HepG2 (cell line): Measurements from ENCODE around the gene NFE2. TPM values are rescaled to one million over a fixed set of nuclear protein-coding genes. Genes with fewer than 3 reads are reported as not detected.
A peak's percentile ranks its signal among the peaks of the same experiment; 100 is the strongest.

Experiments used
- ATAC-seq: fragments of 200-7000 bp; cut with Tn5 transposase; 3 replicates; pipeline ENCODE4 v1.9.1; 2020; ENCODE audit warnings: mild to moderate bottlenecking, moderate library complexity
- BruUV-seq: library from RNA; stranded (reverse); fragments of 400-500 nt; replicated peaks from 2 replicates; lab custom pipeline; 2021; lab: Mats Ljungman, UMichigan
- CTCF ChIA-PET: fragments of 300-600 bp; formaldehyde crosslinking; extraction: SDS; loops from one replicate; lab custom pipeline; 2021; ENCODE audit warnings: low total read pairs, inconsistent platforms, low intra/inter-chr PET ratio; lab: Yijun Ruan, JAX
- POLR2A ChIA-PET: fragments of 350-600 bp; sonication (Branson Sonifier 250); formaldehyde crosslinking; loops from one replicate; lab custom pipeline; 2020; ENCODE audit warnings: antibody characterized with exemption, inconsistent platforms; lab: Yijun Ruan, JAX
- DNase-seq: peaks from one replicate; pipeline ENCODE4 v3.0.0-alpha.2; 2015; ENCODE audit warnings: low spot score
- FAIRE-seq: peaks from 3 replicates; lab custom pipeline; 2011; peaks lifted over from hg19 to GRCh38; lab: Jason Lieb, UNC
- H2AFZ ChIP-seq: one replicate; pipeline ENCODE4 v1.6.1; 2011; ENCODE audit warnings: low read length, inconsistent platforms
- H3K27ac ChIP-seq: fragments of 300-600 bp; 3 replicates; pipeline ENCODE4 v1.8.0; 2011; ENCODE audit warnings: mixed run types, mild to moderate bottlenecking, mixed read lengths, low read length, inconsistent platforms; ENCODE audit not compliant: insufficient read depth; ENCODE audit errors: extremely low read length
- H3K27me3 ChIP-seq, 2 experiments: fragments of 200-600 bp in 1 of 2; 2 replicates in 1 of 2; 3 replicates in 1 of 2; pipeline versions ENCODE4 v1.6.0 to v1.8.0; 2011; ENCODE audit warnings: low read length in 2 of 2, mild to moderate bottlenecking in 2 of 2, moderate library complexity in 2 of 2, inconsistent platforms in 1 of 2; ENCODE audit not compliant: insufficient read depth in 2 of 2, control insufficient read depth in 1 of 2
- H3K36me3 ChIP-seq, 2 experiments: fragments of 200-600 bp in 1 of 2; replicated peaks in 1 of 2; 2 replicates in 1 of 2; 3 replicates in 1 of 2; pipeline versions ENCODE4 v1.5.1 to v1.8.0; 2011; ENCODE audit warnings: low read length in 2 of 2, inconsistent platforms in 1 of 2; ENCODE audit not compliant: insufficient read depth in 2 of 2, control insufficient read depth in 1 of 2
- H3K4me1 ChIP-seq: 2 replicates; pipeline ENCODE4 v1.5.1; 2012; ENCODE audit warnings: low read length, inconsistent platforms; ENCODE audit not compliant: insufficient read depth
- H3K4me2 ChIP-seq: 2 replicates; pipeline ENCODE4 v1.6.0; 2011; ENCODE audit warnings: low read depth, low read length, inconsistent platforms
- H3K4me3 ChIP-seq, 3 experiments: fragments of 200-600 bp in 1 of 3; sonication (generic), shearing (Covaris generic) in 1 of 3; replicated peaks in 1 of 3; 2 replicates each; pipeline ENCODE4 v1.5.1; 2011 to 2016; ENCODE audit warnings: low read length in 3 of 3, inconsistent platforms in 2 of 3, low read depth in 2 of 3, mild to moderate bottlenecking in 2 of 3, control low read depth in 1 of 3, mixed read lengths in 1 of 3; ENCODE audit not compliant: insufficient read depth in 1 of 3
- H3K79me2 ChIP-seq: one replicate; pipeline ENCODE4 v1.6.1; 2011; ENCODE audit warnings: low read length, inconsistent platforms; ENCODE audit not compliant: insufficient read depth
- H3K9ac ChIP-seq: 2 replicates; pipeline ENCODE4 v1.6.0; 2011; ENCODE audit warnings: mild to moderate bottlenecking, low read depth, low read length, inconsistent platforms; ENCODE audit not compliant: insufficient read depth
- H3K9me3 ChIP-seq: 2 replicates; pipeline ENCODE4 v1.5.1; 2012; ENCODE audit warnings: mild to moderate bottlenecking, low read length
- H4K20me1 ChIP-seq: 2 replicates; pipeline ENCODE4 v1.6.0; 2011; ENCODE audit warnings: inconsistent platforms, mild to moderate bottlenecking, low read length, moderate library complexity; ENCODE audit not compliant: insufficient read depth
- BHLHE40 ChIP-seq: IDR thresholded peaks from 2 replicates; pipeline ENCODE4 v1.6.1; 2011; ENCODE audit warnings: low read length, improper control_type of control experiment
- EP300 ChIP-seq, 3 experiments: sonication (generic) in 1 of 3; formaldehyde crosslinking in 1 of 3; IDR thresholded peaks; 2 replicates each; pipeline versions ENCODE4 v1.5.1 to v1.6.1; 2011 to 2020; ENCODE audit warnings: low read depth in 2 of 3, low read length in 2 of 3, borderline replicate concordance in 1 of 3, improper control_type of control experiment in 1 of 3, mild to moderate bottlenecking in 1 of 3, missing genetic modification reagents in 1 of 3, moderate library complexity in 1 of 3
- MED1 ChIP-seq: sonication (generic); formaldehyde crosslinking; IDR thresholded peaks from 2 replicates; pipeline ENCODE4 v1.4.0; 2020; ENCODE audit warnings: missing genetic modification reagents
- MYPOP ChIP-seq: sonication (generic); formaldehyde crosslinking; IDR thresholded peaks from 2 replicates; pipeline ENCODE4 v1.8.1; 2023; ENCODE audit warnings: mild to moderate bottlenecking, moderate library complexity, missing genetic modification reagents
- NFE2L1 ChIP-seq: sonication (generic); formaldehyde crosslinking; IDR thresholded peaks from 2 replicates; pipeline ENCODE4 v1.4.0; 2020; ENCODE audit warnings: missing genetic modification reagents, mild to moderate bottlenecking, borderline replicate concordance
- NFKBIZ ChIP-seq: IDR thresholded peaks from 2 replicates; pipeline ENCODE4 v1.6.1; 2018; ENCODE audit warnings: missing genetic modification reagents, missing compliant biosample characterization
- PHF20 ChIP-seq: sonication (generic); formaldehyde crosslinking; IDR thresholded peaks from 2 replicates; pipeline ENCODE4 v1.5.0; 2020; ENCODE audit warnings: mild to moderate bottlenecking, missing genetic modification reagents
- RBFOX2 ChIP-seq: fragments of 200-400 bp; formaldehyde crosslinking; IDR thresholded peaks from 2 replicates; pipeline ENCODE4 v1.6.1; 2017; ENCODE audit warnings: low read depth, mild to moderate bottlenecking, low read length
- RXRB ChIP-seq: IDR thresholded peaks from 2 replicates; pipeline ENCODE4 v1.6.1; 2016; ENCODE audit warnings: borderline replicate concordance, missing genetic modification reagents, missing compliant biosample characterization
- SALL1 ChIP-seq: sonication (generic); formaldehyde crosslinking; IDR thresholded peaks from 2 replicates; pipeline ENCODE4 v1.8.0; 2022; ENCODE audit warnings: mild to moderate bottlenecking, missing genetic modification reagents
- ZNF7 ChIP-seq: IDR thresholded peaks from 2 replicates; pipeline ENCODE4 v1.6.1; 2016; ENCODE audit warnings: missing biosample characterization, missing genetic modification reagents
- WGBS: methylation state at CpG from one replicate; pipeline ENCODE4 v1.1.6; 2017; ENCODE audit warnings: low lambda C conversion rate; 5-methylcytosine and 5-hydroxymethylcytosine counted together
- in situ Hi-C: cut with HindIII; loops from 2 replicates; pipeline ENCODE4 v1.10.0; 2017; ENCODE audit warnings: low pct_unique_long_range_greater_than_20kb; ENCODE audit not compliant: extremely low pct_ligation_motif_present
- intact Hi-C: fragments of 100-400 bp; cut with micrococcal nuclease; formaldehyde crosslinking; loops from one replicate; pipeline ENCODE4 v1.10.0; 2022; ENCODE audit not compliant: unreplicated experiment
- polyA plus RNA-seq, 8 experiments: library from polyadenylated mRNA; depleted of rRNA in 3 of 8; stranded (reverse) in 7 of 8; unstranded in 1 of 8; fragments of >200 nt; fragmentation: Illumina TruSeq in 4 of 8; extraction: Trizol in 4 of 8; gene quantifications; 2 replicates each; pipeline versions ENCODE4 v1.2.1 to v1.2.3, GENCODE V29; 2011 to 2016; ENCODE audit warnings: low read depth in 4 of 8, missing spikeins in 1 of 8, mixed read lengths in 1 of 8; ENCODE audit not compliant: insufficient read depth in 1 of 8
- total RNA-seq, 5 experiments: library from RNA; depleted of rRNA; stranded (reverse); fragments of >200 nt; fragmentation: Illumina TruSeq; extraction: Trizol; gene quantifications; 2 replicates each; pipeline ENCODE4 v1.2.3, GENCODE V29; 2016; ENCODE audit warnings: low read depth in 1 of 5

Gene NFE2
- total and polyA plus RNA-seq, 2 of the 13 experiments (the other 11 are each of a cell fraction or from before 2014, with no cell fraction given) = 4.5 to 7.8 TPM

DNA sequence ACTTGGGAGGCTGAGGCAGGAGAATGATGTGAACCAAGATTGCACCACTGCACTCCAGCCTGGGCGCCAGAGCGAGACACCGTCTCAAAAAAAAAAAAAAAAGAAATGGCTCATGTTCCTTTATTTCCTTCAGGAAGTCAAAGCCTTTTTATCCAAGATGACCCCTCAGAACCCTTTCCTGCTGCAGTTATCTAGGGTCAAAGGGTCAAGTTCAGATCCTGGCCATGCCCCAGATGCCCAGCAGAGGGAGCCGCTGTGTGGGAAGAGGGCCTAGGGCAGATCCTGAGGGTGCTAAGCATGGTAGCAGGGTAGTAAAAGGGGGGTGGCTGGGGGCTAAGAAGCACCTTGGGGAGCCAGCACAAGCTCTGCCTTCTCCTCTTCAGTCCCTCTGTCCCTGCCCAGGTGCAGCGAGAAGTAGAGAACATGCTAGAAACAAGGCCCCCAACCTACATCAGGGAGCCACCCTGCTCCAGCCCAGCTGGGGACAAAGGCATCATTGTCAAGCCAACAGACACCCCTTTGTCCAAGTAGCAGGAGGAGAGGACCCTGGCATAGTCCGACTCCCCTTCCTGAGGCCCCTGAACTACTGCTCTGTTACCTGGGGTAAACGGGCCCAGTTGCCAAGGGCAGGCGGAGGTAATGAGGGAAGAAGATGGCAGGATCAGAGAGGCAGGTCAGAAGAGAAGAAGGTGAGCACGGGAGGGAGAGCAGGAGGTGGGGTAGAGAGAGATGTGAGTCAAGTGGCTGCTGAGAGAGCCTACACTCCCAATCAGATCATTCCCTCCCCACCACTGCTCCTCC lies 6.5 kb downstream of the NFE2 start (continued):
- no peak for TF ChIP-seq ZNF7 (CRISPR knock-in tag)
- TF ChIP-seq NFKBIZ (CRISPR knock-in tag) = peak; percentile 42; the same call in 1 of the 2 replicates
- TF ChIP-seq EP300 (IDR thresholded peaks at IDR 0.05; ENCODE audit: low read depth in 2 of 2, low read length in 2 of 2) = peak; percentile 45 to 70; a peak in 3 of 4 replicates
- TF ChIP-seq EP300 (CRISPR knock-in tag; IDR thresholded peaks at IDR 0.05; ENCODE audit: borderline replicate concordance) = no peak
- peak; percentile 55 for TF ChIP-seq RBFOX2
- TF ChIP-seq SALL1 (CRISPR knock-in tag) = peak; percentile 67; the same call in 1 of the 2 replicates
- TF ChIP-seq PHF20 (CRISPR knock-in tag) = no peak
- peak; percentile 47; the same call in 1 of the 2 replicates for TF ChIP-seq MYPOP (CRISPR knock-in tag)
- TF ChIP-seq BHLHE40 = no peak

DNA sequence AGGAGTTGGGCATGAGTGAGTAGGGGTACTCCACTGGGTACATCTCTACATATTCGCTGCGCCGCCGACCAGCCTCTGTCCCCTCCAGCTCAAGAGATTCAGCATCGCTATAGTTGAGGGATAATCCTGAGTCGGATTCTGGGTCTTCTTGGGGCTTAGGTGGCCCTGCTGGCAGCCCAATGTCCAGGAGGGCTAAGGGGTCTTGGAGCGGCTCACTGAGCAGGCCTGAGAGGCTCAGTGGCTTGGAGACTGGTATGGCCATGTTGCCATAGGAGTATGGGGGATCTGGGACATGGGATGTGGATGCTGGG lies 7.9 kb downstream of the NFE2 start:
- DNase-seq = no peak
- no peak overlapping the region for H3K4me2 ChIP-seq
- H3K4me1 ChIP-seq = peaks cover 43% of the 10 kb centered on the region
- H3K27ac ChIP-seq = no peak overlapping the region
- peaks cover 7% of the 10 kb centered on the region; the same call in 1 of the 2 replicates for H4K20me1 ChIP-seq
- no peaks in the 10 kb centered on the region for H3K79me2 ChIP-seq
- H3K9ac ChIP-seq = no peak overlapping the region
- POLR2A ChIA-PET = interaction anchor here (0.8 to 14.6 kb wide), 4 partner anchors 9 to 66 kb away, joined by 4 to 176 read pairs (median 44); partner anchors contain the start of genes CBX5, COPZ1 and HNRNPA1
- CTCF ChIA-PET = interaction anchor here (2.8 to 3.4 kb wide), 2 partner anchors 31 to 68 kb away, joined by 27 to 34 read pairs; partner anchors contain the start of gene COPZ1
- no peaks in the 10 kb centered on the region for H3K9me3 ChIP-seq
- no peaks in the 10 kb centered on the region for H3K27me3 ChIP-seq
- H2AFZ ChIP-seq = no peak overlapping the region
- intact Hi-C loops (no loop called here), in situ Hi-C loops (no loop called here)
- no peak for ATAC-seq
- H3K4me3 ChIP-seq = no peak overlapping the region
- H3K36me3 ChIP-seq = peaks cover 2 to 11% of the 10 kb centered on the region in 2 experiments; a peak in 2 of 5 replicates
- BruUV-seq = no TSS peak
- 100% methylated on average over 3 of the region's 7 CpGs for WGBS
- no peak for FAIRE-seq
- TF ChIP-seq RXRB (CRISPR knock-in tag) = no peak
- no peak for TF ChIP-seq NFE2L1
- TF ChIP-seq MED1 (CRISPR knock-in tag) = no peak
